NOMO-1 treated with dmso at 0.1 percent for 144 hours (cell line): ENCODE data around the gene DRD4.
A peak's percentile ranks its signal among the peaks of the same experiment; 100 is the strongest.

Experiments used
- DNase-seq: peaks from one replicate; lab custom pipeline; 2025; ENCODE audit not compliant: unreplicated experiment; lab: John Stamatoyannopoulos, UW

The DRD4 gene

GRCh38 chr11:636511-637332 lies at the start of gene DRD4:
Gene DRD4, plus strand, starts transcription at chr11:637269. Its CDS starts 36 bp downstream, at chr11:637305.
- no peak for DNase-seq

- no peak for DNase-seq
Measured at GRCh38 chr11:587546-587945, 49.5 kb upstream of the DRD4 start.

GRCh38 chr11:587978-588380 lies 49.1 kb upstream of the DRD4 start:
- DNase-seq: peak; percentile 85

GRCh38 chr11:589798-590197 lies 47.3 kb upstream of the DRD4 start:
- no peak for DNase-seq

GRCh38 chr11:590997-591396 lies 46.1 kb upstream of the DRD4 start:
- no peak for DNase-seq

GRCh38 chr11:592501-592900 lies 44.6 kb upstream of the DRD4 start:
- DNase-seq: no peak

- no peak for DNase-seq
Measured at GRCh38 chr11:592918-593317, 44.2 kb upstream of the DRD4 start.

GRCh38 chr11:593347-593746 lies 43.7 kb upstream of the DRD4 start:
- DNase-seq: no peak

GRCh38 chr11:595400-595799 lies 41.7 kb upstream of the DRD4 start:
- no peak for DNase-seq

GRCh38 chr11:596374-596773 lies 40.7 kb upstream of the DRD4 start:
- DNase-seq: no peak

- DNase-seq: no peak
Measured at GRCh38 chr11:597166-597725, 39.8 kb upstream of the DRD4 start.

- no peak for DNase-seq
Measured at GRCh38 chr11:598005-598680, 38.9 kb upstream of the DRD4 start.

GRCh38 chr11:601573-602245 lies 35.4 kb upstream of the DRD4 start:
- DNase-seq: no peak

- no peak for DNase-seq
Measured at GRCh38 chr11:603154-603553, 33.9 kb upstream of the DRD4 start.

- DNase-seq: no peak
Measured at GRCh38 chr11:605286-606129, 31.6 kb upstream of the DRD4 start.

- no peak for DNase-seq
Measured at GRCh38 chr11:606245-606644, 30.8 kb upstream of the DRD4 start.

- no peak for DNase-seq
Measured at GRCh38 chr11:607020-607780, 29.9 kb upstream of the DRD4 start.

GRCh38 chr11:607971-608659 lies 29.0 kb upstream of the DRD4 start:
- no peak for DNase-seq

GRCh38 chr11:608791-609251 lies 28.2 kb upstream of the DRD4 start:
- no peak for DNase-seq
